ENCODE results near the gene HDAC5.
"Not testable (repeated sequence)": the region's sequence is repeated elsewhere in the genome, so short reads cannot be mapped to it uniquely, and the experiment has no call there.

The HDAC5 gene

DNA sequence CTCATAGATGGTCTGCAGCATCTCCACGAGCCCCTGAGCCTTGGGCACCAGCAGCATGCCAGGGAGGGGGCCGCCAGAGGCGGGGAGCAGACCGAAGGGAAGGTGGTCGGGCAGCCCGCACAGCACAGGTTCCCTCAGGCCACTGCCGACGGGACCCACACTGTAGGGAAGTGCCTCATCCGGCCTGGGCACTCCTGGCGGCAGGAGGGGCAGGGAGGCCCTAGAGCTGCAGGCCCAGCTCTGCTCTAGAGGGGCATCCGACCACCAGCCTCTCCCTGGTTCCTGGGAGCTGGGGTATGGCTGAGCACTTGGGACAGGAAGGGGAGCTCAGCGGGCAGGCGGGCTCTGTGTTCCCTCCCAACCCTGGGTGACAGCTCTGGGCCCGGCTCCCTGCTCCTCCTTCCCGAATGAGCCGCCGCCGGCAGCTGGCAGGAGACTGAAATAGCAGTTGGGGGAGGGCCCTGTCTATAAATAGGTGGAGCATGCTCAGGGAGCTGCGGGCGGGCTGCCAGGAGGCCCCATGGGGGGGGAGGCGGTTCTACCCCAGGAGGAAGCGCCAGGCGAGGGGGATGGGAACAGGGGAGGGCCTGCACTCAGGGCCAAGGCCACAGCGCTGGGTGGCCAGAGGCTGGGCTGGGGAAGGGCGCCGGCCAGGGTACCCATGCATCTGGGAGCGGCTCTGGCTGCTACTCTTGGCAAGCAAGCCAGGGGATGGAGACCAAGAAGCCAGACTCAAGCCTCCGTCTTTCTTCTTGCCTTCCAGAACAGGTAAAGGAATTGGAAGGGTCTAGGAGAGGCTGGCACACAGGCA, 12.4 kb downstream of the HDAC5 start:
- peak; percentile 17 for DNase-seq

GRCh38 chr17:44110011-44110686, 13.3 kb downstream of the HDAC5 start:
- no peak for DNase-seq

- DNase-seq = no peak
Observed at GRCh38 chr17:44109312-44109630, 14.2 kb downstream of the HDAC5 start.

DNA sequence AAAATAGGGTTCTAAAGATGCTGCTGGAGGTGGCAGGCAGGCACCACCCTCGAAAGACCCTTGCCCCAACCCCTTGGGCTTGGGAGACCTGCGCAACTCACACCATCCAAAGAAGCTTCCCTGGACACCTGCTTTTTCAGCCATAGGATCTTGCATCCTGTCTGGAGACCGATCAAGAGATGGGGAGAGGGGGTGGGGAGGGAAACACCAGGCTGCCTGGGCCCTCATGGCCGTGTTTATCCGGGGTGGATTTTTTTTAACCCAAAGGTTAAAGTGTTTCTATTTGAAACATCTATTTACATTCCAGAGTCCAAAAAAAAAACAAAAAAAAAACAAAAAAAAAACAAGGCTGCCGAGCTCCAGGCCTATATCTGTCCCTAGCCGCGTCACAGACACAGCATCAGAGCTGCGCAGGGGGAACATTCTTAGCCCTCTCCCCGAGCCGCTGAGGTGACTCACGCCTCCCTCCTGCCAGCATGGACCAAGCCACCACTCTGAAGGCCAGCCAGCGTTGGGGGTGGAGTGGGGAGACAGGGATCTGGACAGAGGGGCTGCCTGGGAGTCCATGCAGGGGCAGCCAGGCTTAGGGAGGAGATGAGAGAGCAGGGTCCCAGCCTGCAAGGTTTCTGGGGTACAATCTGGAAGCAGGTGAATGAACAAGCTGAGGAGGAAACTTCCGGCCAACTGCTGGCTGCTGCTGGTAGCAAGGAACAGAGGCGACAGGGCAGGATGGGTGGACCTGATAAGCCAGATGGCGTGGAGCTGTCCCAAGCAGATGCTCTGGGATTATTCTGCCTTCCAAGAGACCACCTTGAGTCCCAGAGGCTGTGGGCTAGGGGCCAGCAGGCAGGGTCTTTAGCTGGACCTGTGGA, 14.8 kb downstream of the HDAC5 start:
- DNase-seq = no peak

GRCh38 chr17:44106801-44107200, 16.6 kb downstream of the HDAC5 start:
- DNase-seq = no peak

GRCh38 chr17:44105941-44106340, 17.5 kb downstream of the HDAC5 start:
- DNase-seq = no peak

- no peak for DNase-seq
Observed at GRCh38 chr17:44105483-44105882, 18.0 kb downstream of the HDAC5 start.

DNA sequence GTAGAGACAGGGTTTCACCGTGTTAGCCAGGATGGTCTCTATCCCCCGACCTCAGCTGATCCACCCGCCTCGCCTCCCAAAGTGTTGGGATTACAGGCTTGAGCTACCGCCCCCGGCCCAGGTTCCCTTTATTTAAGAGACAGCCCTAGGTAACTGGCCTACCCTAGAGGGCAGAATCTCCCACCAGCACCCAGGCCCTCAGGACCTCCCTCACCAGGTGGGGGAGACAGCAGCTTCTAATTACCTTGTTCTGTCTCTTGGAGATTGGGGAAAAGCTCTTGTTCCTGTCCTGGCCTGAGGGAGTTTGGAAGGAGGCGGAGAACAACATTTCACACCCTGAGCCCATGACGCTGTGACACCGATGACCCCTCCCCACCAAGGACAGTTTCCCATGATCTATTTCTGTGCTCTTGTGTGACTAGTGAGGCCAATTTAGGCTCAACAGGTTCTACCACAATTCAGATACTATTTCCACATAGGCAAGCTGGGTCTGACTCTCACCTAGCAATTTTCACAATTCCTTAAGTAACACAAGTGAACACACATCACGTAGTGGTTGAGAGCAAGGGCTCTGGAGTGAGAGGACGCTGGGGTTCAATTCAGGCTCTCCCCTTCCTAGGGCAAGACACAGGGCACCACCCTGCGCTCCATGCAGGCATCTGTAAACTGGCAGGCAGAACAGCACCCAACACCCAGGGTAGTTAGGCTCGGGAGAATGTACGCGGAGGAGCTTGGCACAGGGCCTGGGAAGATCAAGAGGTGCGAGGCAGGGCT, 20.4 kb downstream of the HDAC5 start:
- DNase-seq = no peak

DNA sequence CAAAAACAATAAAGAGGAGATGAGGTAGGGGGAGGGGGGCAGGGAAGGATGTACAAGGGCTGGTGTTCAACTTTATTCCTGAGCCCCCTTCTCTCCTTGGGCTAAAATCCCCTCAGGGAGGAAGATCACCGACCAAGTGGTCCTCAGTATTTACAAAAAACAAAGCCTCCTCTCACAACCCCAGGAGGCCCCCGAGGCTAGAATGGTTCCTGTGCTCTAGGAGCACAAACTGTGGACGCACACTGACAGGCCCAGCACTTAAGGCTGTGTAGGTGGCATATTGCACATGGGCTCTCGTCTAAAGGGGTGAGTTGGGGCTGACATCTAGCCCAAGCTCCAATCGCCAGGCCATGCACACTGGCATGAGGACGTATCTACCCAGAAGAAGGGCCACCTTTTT, 21.6 kb downstream of the HDAC5 start:
- DNase-seq = not testable (repeated sequence)

DNA sequence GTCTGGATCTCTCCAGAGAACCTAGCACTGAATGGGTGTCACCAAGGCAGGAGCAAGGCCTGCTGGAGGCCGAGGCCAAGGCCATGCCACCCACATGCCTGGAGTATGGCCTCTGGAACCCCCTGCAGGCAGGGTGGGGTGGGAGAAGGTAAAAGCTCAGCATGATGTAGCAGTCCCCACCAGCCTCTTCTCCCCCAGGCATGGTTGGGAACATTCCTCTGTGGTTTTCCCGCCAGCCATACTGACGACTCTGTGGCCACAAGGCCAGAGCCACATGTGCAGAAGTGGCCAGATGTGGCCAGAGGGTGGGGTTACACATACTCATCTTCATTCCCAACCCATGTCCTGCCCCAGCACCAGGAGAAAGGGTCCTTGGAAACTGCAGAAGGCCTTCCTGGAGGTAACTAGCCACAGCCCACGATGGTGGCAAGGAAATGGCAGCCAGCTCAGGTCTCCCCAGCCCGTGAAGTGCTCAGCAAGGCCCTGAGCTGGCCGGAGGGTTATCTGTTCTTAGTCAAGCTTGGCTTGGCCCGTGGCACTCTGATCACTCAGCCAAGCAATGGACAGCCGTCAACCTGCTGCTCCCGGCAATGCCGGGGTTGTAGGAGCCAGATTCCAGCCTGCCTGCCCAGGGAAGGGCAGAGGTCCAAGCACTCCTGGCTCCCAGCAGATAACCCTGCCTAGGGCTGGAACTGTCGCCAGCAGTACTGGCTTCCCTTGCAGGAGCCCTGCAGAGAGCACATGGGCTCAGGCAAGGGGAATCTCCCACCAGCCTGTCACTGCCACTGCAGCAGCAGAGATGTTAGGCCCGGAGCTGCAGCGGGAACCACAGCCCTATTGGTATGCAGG, 26.1 kb downstream of the HDAC5 start:
- no peak for DNase-seq

DNA sequence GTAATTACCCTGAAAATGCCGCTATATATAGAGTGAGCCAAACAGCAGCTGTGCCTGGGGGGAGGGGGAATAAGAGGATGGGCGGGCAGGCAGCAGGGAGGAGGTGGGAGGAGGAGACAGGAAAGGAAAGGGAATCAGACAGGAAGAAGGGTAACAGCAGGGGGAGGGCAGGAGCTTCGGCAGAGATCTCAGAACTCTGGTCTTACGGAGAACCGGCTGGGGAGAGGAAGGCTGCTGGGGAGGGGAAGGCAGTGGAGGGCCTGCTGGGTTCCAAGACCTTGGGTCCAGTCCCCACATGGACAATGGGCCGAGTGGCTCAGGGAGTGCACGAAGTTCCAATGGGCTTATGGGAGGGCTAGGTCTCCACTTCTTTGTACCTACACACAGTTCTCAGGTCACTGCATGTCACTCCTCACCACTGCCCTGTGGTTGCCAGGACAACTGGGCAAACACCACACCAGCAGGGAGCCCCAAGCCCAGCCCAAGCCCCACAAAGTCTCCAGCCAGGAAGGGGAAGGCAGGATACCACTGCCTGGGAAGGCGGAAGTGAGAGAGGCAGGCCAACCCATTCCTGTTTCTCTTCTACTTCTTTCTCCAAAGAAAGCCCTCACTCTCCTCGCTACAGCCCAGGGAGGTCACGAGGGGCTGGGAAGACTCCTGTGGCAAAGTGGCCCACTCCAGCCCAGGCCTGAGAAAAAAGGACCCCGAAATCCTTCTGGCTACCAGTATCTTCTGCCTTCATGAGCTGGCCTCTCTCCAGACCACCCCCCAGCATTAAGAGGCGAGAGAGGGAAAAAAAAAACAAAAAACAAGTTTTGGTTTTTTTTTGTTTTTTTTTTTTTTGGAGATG, 27.6 kb downstream of the HDAC5 start:
- DNase-seq = no peak

- no peak for DNase-seq
Observed at GRCh38 chr17:44095388-44095646, 28.1 kb downstream of the HDAC5 start.

- no peak for DNase-seq
Observed at GRCh38 chr17:44094701-44095387, 28.6 kb downstream of the HDAC5 start.

- no peak for DNase-seq
Observed at GRCh38 chr17:44093231-44093900, 30.1 kb downstream of the HDAC5 start.

DNA sequence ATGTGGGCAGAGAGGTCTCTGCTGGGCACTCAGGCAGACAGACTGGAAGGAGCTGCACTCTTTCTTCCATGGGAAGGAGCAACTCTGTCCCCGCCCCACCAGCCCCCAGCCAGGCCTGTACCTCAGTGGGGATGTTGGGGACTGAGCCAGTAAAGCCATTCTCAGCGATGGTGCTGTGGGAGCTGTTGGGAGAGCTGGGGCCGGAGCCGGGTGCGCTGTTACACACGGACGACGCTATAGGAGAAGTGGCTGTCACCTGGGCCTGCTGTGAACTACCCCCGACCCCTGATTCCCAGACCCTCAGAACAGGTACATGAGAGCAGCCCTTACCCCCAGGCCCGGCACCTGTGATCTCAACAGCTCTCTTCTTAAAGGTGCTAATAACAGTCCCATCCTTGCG, 31.4 kb downstream of the HDAC5 start:
- no peak for DNase-seq

DNA sequence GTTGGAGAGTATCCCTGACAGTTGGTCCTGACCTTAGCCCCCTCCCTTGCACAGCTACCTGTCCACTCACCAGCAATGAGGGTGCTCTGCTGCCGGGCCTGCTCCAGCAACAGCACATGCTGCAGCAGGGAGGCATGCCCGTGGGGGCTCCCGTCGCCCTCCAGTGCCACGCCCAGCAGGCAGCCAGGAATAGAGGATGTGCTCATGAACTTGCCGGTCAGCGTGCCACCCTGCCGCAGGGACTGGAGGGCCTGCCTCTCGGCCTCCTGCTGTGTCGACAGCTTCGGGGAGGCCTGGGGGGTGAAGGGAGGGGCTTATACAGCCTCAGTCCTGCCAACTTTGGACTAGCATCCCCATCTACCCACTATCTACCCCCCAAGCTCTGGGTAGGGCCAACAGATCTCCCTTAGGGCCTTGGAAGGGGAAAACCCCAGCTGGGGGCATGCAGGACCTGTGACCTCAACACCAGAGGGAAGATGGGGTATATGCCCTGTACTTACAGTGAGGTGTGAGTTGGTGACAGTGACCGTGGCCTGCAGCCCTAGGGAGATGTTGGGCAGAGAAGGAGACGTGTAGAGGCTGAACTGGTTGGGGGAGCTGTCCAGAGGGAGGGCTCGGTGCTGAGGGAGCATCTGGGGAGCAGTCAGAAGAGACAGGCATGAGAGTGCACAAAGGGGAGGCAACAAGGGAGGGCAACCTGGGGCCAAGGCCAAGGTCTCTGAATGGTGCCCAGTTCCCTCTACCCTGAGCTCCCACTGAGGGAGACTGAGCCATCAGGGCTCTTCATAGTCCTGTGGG, 32.0 kb downstream of the HDAC5 start:
- DNase-seq = no peak

DNA sequence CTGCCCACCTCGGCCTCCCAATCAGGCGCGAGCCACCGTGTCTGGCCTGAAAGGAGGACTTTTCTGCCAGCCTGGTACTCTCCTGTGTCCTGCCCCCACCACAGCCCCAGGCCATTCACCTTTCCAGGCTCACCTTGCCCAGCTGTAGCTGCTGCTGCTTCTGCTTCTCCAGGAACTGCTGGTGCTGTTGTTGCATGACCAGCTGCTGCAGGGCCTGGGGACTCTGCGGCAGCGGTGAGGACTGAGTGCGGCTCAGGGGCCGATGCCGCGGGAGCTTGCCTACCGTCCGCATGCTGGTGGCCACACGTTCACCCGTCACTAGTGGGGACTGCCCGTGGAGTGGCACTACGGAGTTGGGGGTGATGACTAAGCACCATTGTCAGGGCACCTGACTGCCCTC, 35.2 kb downstream of the HDAC5 start:
- no peak for DNase-seq

- DNase-seq = no peak
Observed at GRCh38 chr17:44087319-44087718, 36.1 kb downstream of the HDAC5 start.

Data from activated CD4-positive, alpha-beta T cell treated with anti-CD3 and anti-CD28 coated beads, Interleukin-2, amount 50 U/mL, for 4 hours (primary cell).